COR-L47 (cell line): ENCODE measurements around the gene SLC12A5.
"Not testable (repeated sequence)": the region's sequence is repeated elsewhere in the genome, so short reads cannot be mapped to it uniquely, and the experiment has no call there.

ENCODE experiments used
- DNase-seq: peaks from one replicate; lab custom pipeline; 2025; lab: John Stamatoyannopoulos, UW

Gene SLC12A5

DNA sequence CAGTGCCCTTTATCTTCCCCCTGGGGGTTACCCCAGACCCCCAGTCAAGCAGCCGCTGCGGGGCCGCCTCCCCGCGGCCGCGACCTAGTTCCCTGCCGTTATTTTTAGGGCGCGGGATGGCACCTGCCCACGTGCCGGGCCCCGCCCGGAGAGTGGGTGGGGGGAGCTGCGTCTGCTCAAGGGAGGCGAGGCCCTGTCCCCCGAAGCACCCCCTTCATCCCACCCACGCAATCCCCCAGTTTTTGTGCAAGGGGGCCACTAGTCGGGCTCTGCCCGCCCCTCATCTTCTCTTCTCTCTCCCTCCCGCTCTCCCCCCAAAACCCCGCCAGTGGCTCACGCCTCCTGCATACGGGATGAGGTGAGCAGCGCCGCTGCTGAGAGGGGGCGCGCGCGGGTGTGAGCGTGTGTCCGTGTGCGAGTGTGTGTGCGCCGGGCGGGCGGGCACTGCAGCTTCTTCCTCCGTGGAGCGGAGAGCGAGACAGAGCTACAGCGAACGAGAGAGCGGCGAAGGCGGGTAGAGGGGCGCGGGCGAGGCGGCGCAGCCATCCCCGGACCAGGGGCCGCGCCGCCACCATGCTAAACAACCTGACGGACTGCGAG is at the start of gene SLC12A5:
SLC12A5 (plus strand) TSS at position 444 of the 600 bp plus-strand sequence; CDS start at position 574, 130 bp downstream.
- DNase-seq, result no peak

GRCh38 chr20:45981261-45981660 is 47.8 kb upstream of the SLC12A5 start:
- DNase-seq, result no peak

GRCh38 chr20:45983279-45983743 is 45.7 kb upstream of the SLC12A5 start:
- DNase-seq, result no peak

GRCh38 chr20:45985573-45985972 is 43.4 kb upstream of the SLC12A5 start:
- no peak for DNase-seq

DNA sequence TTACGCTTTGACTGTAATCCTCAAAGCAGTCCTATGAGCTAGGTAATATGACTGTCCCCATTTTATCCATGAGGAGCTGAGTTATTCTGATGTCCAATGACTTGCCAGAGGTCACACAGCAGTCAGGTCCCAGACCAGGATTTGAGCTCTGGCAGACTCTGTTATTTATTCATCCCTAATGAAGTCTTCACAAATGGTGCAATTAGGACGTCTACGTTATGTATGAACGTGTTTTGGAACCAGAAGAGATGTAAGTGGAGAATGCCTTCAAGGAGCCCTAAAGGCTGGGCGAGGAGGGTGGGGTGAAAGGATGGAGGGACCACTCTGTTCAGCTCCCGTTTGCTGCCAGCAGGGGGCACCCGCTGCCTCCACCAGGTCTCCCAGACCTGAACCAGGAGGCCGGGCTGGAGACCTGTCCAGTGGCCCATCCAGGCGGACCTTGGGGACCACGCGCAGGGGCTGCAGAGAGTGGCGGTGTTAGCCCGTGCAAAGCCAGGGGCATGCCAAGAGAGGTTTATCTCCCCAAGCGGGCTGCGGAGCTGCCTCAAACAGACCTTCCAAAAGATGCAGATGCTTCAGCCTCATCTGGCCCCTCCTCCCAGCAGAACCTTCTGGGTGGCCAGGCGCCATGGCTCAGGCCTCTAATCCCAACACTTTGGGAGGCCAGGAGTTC is 41.8 kb upstream of the SLC12A5 start:
- peak; percentile 59 for DNase-seq

- DNase-seq, result not testable (repeated sequence)
These were observed 40.2 kb upstream of the SLC12A5 start for GRCh38 chr20:45988830-45989229.

GRCh38 chr20:45991616-45992015 is 37.4 kb upstream of the SLC12A5 start:
- DNase-seq, result no peak

- no peak for DNase-seq
These were observed 35.6 kb upstream of the SLC12A5 start for GRCh38 chr20:45993197-45993951.

GRCh38 chr20:45994761-45995493 is 34.1 kb upstream of the SLC12A5 start:
- DNase-seq, result no peak

DNA sequence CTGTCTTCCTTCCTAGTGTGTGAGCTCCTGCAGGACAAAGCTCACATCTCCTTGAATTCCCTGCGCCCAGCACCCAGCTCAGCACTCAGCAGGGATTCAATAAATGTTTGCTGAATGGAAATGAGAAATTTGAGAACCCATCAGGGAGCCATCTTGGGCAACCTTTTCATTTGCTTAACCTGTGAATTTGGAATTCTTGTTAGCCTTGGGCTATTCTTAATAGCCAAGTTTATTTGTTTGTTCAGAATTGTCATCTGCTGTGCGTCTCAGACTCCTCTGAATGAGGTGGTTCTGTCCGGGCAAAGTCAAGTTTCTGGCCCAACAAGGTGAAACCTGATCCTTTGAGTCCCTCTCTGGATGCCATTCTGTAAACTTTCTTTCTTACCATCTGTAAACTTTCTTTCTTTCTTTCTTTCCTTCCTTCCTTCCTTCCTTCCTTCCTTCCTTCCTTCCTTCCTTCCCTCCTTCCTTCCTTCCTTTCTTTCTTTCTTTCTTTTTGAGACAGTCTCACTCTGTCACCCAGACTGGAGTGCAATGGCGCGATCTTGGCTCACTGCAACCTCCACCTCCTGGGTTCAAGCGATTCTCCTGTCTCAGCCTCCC is 33.4 kb upstream of the SLC12A5 start:
- DNase-seq, result peak; percentile 18

GRCh38 chr20:45997187-45997586 is 31.8 kb upstream of the SLC12A5 start:
- DNase-seq, result no peak

DNA sequence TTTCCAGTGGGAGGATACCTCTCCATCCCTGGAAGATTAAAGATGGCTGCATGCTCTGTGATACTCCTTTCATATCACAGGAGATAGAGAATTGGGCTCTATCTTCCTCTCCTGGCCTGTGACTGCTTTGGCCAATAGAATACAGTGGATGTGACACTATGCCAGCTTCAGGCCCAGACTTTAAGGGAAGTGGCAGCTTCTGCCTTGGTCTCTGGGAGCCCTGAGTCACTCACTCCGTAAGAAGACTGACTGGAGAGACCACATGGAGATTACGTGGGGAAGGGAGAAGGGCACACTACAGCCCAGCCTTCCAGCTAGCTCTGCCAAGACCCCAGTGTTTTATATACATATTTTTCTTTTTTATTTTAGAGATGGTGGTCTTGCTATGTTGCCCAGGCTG is 30.7 kb upstream of the SLC12A5 start:
- DNase-seq, result no peak

GRCh38 chr20:45998761-45999160 is 30.3 kb upstream of the SLC12A5 start:
- DNase-seq, result no peak

DNA sequence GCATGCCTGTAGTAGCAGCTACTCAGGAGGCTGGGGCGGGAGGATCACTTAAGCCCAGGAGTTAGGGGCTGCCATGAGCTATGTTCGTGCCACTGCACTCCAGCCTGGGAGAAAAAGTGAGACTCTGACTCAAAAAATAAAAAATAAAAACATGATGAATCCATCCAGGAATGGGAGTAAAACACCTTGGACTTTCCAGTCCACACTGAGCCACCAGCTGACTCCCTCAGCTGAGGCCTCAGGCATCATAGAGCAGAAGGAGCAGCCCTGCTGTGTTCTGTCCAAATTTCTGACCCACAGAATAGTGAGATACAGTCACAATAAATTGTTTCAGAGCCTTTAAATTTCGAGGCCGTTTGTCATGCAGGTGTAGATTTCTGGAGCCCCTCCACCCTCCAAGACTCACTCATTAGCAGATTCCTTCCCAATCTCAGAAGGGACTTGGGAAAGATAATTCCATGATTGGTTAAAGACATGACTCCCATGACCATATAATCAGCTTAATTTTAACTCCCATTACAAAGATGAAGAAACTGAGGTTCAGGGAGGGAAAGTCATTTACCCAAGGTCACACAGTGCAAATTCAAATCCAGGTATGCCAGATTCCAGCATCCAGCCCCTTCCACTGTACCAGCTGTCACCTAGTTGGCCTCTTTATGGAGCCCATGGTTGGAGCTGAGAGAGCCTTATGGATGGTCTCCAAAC is 29.3 kb upstream of the SLC12A5 start:
- no peak for DNase-seq

- no peak for DNase-seq
These were observed 28.6 kb upstream of the SLC12A5 start for GRCh38 chr20:46000262-46000996.

DNA sequence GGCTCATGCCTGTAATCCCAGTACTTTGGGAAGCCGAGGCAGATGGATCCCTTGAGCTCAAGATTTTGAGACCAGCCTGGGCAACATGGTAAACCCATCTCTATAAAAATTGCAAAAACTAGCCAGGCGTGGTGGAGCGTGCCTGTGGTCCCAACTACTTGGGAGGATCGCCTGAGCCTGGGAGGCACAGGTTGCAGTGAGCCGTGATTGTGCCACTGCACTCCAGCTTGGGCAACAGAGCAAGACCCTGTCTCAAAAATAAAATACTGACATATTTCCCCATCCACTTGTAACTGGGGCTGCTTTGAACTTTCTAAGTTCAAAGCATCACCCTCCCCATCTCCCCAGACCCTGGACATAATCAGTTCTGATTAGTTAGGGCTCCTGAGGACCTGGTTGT is 27.5 kb upstream of the SLC12A5 start:
- no peak for DNase-seq

DNA sequence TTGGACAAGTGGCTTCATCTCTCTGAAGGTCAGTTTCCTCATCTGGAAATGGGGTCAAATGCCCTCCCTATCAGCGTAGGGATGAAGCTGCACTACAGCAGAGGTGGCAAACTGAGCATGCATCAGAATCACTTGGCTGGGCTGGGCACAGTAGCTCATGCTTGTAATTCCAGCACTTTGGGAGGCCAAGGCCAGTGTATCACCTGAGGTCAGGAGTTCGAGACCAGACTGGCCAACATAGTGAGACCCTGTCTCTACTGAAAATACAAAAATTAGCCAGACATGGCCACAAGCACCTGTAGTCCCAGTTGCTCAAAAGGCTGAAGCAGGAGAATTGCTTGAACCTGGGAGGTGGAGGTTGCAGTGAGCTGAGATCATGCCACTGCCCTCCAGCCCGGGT is 27.0 kb upstream of the SLC12A5 start:
- no peak for DNase-seq

- no peak for DNase-seq
These were observed 24.8 kb upstream of the SLC12A5 start for GRCh38 chr20:46004187-46004586.

GRCh38 chr20:46004889-46005473 is 24.0 kb upstream of the SLC12A5 start:
- DNase-seq, result no peak

GRCh38 chr20:46006022-46006705 is 22.9 kb upstream of the SLC12A5 start:
- DNase-seq, result no peak
